Limb (tissue), 2 donors: ENCODE measurements around the gene GFM1.
"Not testable (repeated sequence)": the region's sequence is repeated elsewhere in the genome, so short reads cannot be mapped to it uniquely, and the experiment has no call there.

Source experiments
- DNase-seq, 2 donors: peaks; one replicate each; pipeline ENCODE4 v3.0.0-alpha.2; 2016; ENCODE audit errors: extremely low spot score in 2 of 2

The GFM1 gene

DNA sequence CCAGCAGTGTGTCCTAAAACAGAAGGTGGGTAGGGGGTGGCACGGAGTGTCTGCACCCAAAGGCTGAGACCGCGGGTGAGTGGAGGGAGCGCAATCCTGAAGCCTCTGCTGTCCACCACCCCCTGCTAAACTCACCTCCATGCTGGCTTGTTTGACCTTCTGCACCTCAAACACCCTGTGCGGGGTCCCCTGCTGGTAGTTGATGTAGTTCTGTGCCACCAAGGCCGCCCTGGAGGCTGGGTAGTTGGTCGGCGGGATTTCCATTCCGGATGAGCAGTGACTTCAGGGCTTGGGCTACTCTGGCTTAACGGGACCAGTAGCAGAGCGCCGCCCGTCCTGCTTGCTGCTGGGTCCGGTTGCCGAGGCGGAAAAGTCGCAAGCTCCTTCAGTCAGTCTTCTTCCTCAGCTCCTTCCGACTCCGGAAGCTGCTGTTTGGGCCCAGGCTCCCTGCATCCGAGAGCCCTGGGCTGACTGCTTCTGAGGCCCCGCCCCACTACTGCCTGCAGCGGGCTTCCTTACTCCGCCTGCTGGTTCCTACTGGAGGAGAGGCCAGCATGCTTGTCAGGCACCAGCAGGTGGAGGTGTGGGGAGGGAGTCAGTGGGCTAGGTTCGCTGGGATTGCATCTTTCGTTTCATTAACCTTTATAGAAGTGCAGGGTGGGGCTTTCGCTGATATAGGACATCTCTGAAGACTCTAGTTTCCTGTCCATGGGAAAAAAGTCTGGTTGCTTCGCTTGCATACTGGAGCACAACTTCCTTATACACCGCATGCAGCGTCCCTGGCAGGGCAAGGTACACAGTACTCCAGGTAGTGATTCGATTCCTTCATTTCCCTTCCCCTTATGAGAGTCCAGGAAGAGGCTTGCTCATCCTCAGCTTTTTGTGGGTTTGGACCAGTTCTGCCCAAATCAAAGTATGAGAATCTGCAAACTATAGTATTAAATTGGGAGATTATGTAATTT, 28.2 kb downstream of the GFM1 start, which contains the start of gene LXN:
Gene LXN (minus strand): TSS at position 434 of the 962 bp plus-strand sequence. CDS start 170 bp downstream, at position 264.
- DNase-seq: peak; percentile 76 to 81

DNA sequence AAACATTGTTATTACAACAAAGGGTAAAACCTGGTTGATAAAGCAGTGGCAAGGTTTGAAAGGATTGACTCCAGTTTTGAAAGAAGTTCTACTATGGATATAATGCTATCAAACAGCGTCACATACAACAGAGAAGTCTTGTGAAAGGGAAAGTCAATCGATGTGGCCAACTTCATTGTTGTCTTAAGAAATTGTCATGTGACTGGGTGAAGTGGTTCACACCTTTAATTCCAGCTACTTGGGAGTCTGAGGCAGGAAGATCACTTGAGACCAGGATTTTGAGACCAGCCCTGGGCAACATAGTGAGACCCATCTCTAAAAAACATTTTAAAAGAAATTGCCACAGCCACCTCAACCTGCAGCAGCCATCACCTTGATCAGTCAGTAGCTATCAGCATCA, 34.4 kb downstream of the GFM1 start:
- DNase-seq: no peak

DNA sequence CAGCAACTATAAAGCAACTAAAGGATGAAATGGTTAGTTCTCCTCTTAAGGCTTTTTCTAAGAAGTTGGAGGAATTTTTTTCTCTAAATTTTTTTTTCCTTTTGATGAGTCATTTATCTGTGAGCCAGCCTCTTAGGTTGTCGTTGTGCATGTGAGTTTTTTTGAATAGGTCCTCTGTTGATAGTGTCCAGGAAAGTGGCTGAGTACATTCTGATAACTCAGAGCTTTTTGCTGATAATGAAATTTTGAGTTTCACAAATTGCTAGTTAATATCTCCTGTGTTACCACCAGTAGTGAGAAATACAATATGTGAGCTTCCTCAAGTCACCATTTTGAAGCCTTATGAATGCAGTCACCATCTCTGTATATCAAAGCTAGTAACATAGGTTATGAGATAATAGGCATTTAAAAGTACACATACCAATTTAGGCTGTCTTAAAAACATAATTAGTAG, 35.2 kb downstream of the GFM1 start:
- no peak for DNase-seq

DNA sequence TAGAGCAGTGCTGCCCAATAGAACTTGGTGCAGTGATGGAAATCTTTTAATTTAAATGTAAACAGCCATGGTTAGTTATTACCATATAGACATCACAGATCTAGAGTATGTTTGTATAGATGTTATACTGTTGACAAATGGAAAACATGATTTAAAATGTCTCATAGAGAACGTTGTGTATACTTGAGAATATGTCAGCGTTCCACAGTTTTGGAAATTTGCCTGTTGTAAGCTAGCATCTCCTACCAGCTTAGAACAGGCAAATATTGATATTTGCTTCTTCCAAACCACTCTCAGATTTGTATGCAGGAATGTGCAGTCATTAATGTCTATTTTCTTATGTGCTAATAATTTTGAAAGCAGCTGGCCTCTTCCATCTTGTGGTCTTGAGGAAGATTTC, 36.5 kb downstream of the GFM1 start:
- DNase-seq: no peak

DNA sequence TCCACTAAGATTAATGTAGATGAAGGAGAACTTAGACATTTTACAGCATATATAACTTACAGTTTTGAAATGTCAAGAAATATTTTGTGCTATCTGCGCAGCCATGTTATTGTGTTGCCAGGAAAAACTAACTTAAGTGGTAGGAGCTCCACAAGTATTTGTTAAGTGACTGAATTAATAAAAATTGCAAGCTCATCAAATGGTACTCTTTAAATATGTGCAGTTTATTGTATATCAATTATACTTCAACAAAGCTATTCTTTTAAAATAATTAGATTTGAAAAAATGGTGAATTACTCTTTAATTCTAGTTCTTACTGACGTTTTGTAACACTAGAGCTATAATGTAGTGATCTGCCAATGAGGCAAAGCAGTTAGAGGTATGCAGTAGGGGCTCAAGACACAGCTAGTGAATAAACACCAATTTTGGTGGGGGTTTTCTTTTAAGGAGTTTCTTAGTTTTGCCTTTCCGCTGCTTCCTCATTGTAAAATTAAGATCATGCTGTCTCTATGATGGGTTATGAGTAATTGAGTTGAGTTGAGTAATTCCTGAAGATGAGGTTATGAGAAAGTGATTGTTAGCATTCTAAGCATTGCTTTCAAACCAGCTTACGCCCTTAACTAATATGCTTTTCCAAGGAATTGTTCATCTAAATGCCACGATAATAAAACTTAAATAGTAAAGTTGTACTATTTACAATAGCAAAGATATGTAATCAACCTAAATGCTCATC, 39.1 kb downstream of the GFM1 start:
- DNase-seq: no peak

DNA sequence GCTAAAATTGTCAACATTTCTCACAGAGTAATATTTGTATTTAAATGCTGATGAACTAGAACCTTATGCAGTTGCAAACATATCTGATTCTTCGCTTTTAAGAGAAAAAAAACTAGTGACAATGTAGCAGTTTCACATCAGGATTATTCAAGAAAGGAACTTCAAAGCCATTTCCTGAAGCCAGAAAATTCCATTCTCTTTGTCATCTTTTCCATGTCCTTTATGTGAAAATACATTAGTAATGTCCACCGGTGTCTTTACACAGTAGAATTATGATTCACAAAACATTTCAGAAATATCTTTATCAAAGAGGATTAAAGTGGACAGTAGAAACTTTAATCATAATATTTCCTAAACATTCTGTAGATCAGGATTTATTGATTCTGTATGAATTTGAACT, 40.8 kb downstream of the GFM1 start:
- DNase-seq: no peak

DNA sequence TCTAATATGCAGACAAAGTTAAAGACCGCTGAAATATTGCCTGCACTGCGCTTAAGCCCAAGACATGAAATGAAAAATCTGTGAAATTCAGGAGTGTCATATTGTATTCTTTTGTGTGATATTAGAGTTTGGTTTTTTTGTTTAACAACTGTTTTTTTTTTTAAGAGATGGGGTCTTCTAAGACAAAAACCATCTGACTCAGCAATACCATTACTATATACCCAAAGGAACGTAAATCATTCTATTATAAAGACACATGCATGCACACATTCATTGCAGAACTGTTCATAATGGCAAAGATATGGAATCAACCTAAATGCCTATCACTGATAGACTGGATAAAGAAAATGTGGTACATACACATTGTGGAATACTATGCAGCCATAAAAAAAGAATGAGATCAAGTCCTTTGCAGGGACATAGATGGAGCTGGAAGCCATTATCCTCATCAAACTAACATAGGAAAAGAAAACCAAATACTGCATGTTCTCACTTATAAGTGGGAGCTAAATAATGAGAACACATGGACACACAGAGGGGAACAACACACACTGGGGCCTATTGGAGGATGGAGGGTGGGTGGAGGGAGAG, 49.6 kb downstream of the GFM1 start:
- not testable (repeated sequence) for DNase-seq

DNA sequence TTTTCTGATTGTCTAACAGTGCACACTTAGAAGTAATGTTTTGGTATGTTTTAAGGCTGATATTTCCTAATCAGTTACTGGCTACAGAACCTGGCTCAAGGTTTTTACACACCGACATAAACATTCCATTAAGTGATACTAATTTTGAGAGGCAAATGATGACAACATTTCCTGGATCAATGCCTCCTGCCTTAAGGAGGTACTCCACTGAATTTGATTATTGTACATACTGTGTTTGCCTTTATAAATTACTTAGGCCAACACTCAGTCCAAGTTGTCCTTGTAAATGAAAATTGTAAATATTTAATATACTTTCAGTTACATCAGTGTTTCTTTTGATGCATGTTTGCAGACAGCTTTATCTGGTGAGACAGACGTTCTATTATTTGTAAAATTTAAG, 52.3 kb downstream of the GFM1 start:
- no peak for DNase-seq

DNA sequence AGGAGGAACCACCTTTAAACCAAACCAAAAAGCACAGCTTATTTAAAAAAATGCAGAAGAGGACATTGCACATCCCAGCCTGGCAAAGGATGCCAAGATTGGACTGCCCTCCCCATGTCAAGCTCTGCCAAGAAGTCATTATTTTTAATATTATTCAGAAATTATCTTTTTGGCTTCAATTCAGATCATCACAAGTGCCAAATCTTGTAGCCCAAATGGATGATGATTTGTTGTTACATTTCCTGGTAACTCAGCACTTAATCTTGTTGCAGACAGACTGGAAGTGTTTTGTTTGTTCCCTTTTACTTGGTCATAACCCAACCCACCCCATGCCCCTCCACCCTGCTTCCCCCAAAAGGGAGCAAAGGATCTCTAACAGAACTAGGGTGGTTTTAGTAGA, 56.2 kb downstream of the GFM1 start:
- no peak for DNase-seq

DNA sequence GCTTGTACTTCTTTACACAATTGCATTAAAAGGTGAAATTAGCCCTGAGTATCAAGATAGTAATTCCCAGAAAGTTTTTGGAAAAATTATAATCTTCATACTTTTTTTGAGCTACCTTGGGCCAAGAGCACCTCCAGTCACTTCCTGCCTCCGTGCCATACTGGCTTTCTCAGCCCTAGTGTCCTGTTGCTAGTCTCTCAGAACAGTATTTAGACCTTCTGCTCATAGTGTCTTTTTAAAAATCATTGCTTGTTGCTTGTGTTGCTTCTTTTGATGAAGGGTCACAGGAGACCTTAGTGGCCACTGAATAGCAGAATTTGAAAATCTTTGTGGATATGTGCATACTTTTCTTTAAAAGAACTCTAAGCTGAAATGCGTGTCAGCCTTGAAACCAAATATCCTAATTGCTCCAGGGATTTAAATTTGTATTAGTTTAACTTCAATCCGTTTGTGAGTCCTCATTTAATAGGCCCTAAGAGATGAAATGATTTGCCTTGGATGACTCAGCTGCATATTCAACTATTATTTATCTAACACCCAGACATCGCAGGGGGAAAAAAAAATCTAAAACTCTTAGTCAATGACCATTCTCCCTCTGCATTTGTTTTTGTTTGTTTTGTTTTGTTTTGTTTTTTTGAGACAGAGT, 57.2 kb downstream of the GFM1 start:
- DNase-seq: no peak

DNA sequence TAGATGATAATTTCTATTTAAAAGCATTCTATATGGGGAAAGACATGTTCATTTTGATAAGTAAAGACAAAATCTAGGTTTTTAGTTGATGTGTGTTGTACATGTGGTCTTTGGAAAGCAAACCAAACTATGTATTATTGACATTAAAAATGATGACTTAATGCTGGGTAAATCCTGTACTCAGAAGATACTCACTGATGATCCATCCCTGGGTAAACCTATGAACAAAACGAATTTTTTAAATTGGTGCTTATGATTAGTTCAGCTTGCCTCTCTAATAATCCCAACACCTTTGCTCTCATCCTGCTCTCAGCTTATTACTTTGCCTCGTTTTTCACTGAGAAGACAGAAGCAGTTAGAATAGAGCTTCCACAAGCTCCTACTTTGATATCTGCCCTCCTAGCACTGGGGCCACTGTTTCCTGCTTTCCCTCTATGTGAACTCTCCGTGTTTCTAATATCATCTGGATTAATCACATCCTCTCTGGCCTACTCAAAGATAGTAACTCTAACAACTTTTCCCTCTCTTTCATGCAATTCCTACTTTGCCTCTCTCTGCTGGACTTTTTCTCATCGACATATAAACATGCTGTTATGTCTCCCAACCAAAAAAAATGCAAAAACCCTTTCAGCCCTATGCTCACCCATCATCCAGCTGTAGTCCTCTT, 58.6 kb downstream of the GFM1 start:
- no peak for DNase-seq

DNA sequence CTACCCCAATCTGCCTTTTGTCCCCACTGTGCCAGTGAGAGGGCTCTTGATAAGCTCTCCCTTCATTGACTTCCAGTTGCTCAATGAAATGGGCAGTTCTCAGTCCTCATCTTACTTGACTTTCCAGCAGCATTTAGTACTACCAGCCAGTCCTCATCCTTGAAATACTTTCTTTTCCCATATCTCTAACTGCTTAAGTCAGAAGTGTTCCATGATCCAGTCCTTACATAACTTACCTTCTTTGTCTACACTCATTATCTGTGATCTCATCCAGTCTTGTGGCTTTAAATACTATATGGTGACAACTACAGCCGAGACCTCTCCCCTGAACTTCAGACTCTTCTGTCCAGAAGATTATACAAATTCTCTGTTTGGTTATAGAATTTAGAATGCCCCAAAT, 59.2 kb downstream of the GFM1 start:
- DNase-seq: no peak

DNA sequence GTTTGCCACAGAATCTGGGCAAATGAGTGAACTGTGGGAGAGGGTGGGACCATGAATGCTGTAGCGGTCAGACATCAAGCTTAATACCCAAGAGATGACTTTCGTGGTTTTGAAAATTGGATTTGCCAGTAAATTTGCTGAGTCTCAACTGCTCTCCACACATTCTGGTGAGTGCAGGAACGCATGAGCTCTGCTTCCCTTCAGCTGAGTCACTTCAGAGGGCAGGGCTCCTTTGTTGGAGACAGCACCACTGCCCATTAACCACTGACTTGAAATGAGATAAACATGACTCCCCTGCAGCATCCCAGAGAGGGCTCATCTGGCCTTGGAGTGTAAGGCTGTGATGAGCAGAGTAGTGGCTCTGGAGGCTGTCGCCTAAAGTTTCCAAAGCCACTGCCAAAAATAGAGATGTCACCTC, 65.3 kb downstream of the GFM1 start:
- no peak for DNase-seq

DNA sequence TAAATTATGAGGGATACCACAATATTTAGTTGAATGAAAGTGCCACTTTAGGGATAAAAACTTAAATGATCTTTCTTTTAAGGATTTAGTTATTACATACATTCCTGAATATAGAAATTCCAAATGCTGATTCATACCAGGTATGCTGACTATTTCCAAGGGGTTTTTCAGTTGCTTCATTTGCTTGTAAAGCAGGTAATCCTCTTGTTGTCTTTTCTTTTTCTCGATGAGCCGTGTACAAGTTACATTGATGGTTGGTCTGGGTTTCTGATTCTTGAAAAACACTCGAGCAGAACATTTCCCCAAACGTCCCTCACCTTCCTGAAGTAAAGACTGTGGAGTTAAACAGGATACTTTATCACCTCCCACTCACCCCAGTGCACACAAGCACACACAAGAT, 66.3 kb downstream of the GFM1 start:
- DNase-seq: no peak

DNA sequence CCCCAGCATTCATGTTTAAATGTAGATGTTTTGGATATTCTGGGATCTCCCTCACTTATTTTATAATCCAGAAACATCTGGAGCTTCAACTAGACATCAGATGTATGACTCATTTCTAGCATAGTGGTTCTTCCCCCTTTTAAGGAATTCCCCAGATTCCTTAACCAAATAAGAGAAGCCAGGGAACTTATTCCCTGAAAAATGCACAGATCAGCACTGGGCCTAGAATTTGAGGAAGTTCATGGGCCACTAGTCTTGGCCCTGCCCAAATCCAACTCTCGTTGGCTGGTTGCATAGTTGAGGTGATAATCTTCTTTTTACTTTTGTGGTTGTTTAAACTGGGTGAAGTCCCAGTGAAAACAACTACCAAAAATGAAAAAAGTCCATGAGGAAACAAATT, 67.6 kb downstream of the GFM1 start:
- no peak for DNase-seq

DNA sequence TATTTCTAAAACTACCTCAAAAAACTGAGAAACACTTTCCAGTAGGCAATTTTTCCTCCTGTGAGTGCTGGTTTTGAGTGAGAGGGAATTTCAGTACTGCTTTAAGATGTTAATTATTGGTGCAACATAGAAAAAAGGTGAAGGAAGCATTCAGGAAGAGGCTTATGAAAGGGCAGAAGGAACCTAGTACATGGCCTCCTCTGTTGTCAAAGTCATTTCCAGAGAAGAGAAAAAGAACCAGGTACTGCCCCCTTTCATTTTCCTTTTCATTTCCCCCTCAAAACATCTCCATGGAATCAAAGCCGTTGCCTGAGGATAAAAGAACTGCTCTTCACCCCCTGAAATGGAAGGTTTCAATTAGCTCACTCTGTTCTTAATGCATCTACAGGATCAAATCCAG, 68.1 kb downstream of the GFM1 start:
- DNase-seq: no peak

DNA sequence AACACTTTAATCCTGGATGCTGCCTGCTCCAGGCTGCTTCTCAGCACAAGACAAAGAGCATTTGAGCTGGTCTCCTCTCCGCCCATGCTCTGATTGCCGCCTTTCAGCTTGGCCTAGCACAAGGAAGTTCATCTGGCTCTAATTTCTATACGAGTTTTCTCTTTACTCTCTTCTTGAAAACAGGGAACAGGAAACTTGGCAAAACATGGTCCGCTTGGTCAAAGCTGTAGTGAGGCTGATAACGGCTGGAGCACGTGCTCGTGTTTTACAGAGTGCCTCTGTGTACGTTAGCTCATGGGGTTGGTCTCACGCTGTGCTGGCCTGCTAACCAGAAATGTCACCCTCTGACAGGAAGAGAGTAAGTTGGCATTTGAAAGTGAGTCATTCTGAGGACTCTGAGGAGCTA, 68.8 kb downstream of the GFM1 start:
- DNase-seq: no peak

DNA sequence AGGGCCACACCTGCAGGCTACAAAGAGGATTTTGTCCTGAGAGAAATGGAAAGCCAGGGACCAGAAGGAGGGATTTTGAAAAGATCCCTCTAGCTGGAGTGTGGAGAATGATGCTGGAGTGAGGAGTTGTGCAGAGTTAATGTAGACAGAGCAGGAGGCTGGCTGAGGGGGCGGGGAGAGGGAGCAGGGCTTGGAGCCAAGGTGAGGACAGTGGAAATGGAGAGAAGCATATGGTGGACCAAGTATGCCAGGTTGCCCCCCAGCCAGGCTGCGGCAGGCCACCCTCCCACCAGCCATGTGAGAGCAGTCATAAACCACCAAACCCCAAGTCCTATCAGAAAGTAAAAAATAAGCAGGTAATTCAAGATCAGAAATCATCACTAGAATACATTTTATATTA, 73.2 kb downstream of the GFM1 start:
- no peak for DNase-seq

DNA sequence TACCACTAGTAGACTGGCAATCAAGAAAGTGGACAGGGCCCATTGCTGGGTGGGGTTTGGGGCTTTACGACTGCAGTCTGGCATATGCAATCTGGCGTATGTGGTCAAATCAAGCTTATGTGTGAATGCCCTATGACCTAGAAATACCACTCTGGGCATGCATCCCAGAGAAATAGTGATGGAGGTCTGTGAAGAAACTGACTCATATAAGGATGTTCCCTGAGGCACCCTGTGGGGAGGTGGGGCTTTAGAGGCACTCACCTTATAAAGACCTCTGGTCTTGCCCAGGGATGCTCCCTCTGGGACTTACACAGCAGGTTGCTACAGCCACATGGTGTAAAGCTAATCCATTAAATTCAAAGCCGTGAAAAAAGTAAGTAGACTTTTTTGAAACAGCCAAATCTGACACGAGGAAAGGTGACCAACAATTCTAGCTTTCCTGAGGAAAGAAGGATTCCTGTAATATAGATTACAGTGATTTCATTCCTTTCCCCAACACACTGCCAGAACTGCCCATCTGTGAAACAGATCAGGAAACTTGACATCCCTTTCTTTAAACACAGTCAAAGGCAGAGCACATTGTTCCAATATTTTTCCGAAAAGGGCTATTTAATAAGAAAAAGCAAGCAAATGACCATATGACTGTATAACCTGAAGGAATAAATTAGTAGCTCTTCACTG, 74.3 kb downstream of the GFM1 start:
- DNase-seq: peak in 1 of 2 donors; percentile 43

DNA sequence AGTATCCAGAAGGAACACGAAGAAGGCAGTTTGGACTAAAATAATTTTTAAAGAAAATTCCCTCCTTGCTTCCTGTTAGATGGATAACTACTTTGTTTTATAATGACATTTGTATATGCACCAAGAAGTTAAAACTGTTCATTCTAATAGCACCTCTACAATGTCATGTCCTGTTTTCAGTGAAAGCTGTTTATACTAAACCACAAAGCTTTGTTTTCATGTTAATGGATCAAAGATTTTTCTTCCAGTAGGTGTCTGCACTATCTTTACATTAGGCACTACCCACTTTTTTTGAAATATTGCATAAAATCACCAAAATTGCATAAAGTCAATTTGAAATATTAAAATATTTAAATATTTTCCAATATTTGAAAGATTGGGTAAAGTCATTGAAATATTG, 77.8 kb downstream of the GFM1 start:
- no peak for DNase-seq
